Gastrocnemius medialis (tissue), 4 donors: ENCODE measurements around the gene COASY.

Experiments used
- CTCF ChIP-seq, 5 experiments: fragments of 450-650 bp in 3 of 5; fragments of 200-600 bp in 2 of 5; sonication (generic) in 2 of 5; IDR thresholded peaks in 4 of 5; conservative IDR thresholded peaks in 1 of 5; 1 replicate in 4 of 5; 2 replicates in 1 of 5; pipeline ENCODE4 v1.5.1; 2016 to 2019; ENCODE audit warnings: antibody characterized with exemption in 5 of 5, mild to moderate bottlenecking in 3 of 5, moderate library complexity in 3 of 5
- POLR2A ChIP-seq, 2 donors: fragments of 450-650 bp; IDR thresholded peaks; one replicate each; pipeline ENCODE4 v1.6.1; 2017; ENCODE audit warnings: antibody characterized with exemption in 2 of 2, mild to moderate bottlenecking in 2 of 2, moderate library complexity in 2 of 2

- no peak for TF ChIP-seq CTCF (IDR thresholded peaks at IDR 0.05 in 4 of 5, conservative IDR thresholded peaks at IDR 0.05 in 1 of 5)
- no peak for TF ChIP-seq POLR2A (IDR thresholded peaks at IDR 0.05)
These were observed 23.5 kb upstream of the COASY start for GRCh38 chr17:42538482-42538881.
